Measurements from ENCODE around the gene CEP164. TPM values are rescaled to one million over a fixed set of nuclear protein-coding genes. Genes with fewer than 3 reads are reported as not detected.

Gene CEP164
- total RNA-seq, 1 experiment from 2014 or later = 22.2 TPM

DNA sequence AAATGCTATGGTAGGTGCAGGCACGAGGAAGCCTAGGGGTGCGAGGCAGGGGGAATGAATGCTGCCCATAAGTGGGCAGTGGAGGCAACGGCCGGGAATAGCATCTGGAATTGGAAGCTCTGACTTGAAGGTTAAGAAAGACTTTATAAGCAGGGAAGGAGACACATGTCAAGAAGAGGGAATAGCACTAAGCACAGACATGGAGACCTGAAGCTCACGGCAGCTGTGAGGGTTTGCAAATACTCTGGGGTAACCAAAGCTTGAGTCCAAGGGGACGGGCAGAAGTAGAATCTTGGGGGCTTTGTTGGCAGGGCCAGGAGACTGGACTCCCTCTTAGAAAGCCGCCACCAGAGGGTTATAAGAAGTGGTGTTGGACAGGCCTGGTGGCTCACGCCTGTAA lies 112.6 kb downstream of the CEP164 start:
- Histone ChIP-seq H2AFZ (ENCODE audit: low read depth, low read length, poor library complexity, severe bottlenecking) (no peak overlapping the region), H3K9me2 (ENCODE audit: insufficient read depth) (no peaks in the 10 kb centered on the region), H3K27me3 (ENCODE audit: insufficient read depth, low read length) (peaks cover 39% of the 10 kb centered on the region), H3K9me3 (ENCODE audit: control insufficient read depth in 1 of 2, insufficient read depth in 1 of 2, low read depth in 1 of 2, low read length in 2 of 2) (no peaks in the 10 kb centered on the region), H3K79me2 (ENCODE audit: insufficient read depth, low read length) (no peaks in the 10 kb centered on the region), H4K20me1 (ENCODE audit: insufficient read depth) (no peaks in the 10 kb centered on the region), H3K9ac (ENCODE audit: low read length) (no peak overlapping the region), H3K4me2 (ENCODE audit: low read length) (no peak overlapping the region), H3K4me1 (ENCODE audit: control insufficient read depth in 1 of 2, insufficient read depth in 2 of 2, low read length in 2 of 2) (no peaks in the 10 kb centered on the region), H3K36me3 (ENCODE audit: control insufficient read depth in 1 of 2, insufficient read depth in 2 of 2, low read length in 2 of 2) (no peaks in the 10 kb centered on the region), H3K4me3 (replicated peaks in 1 of 2; ENCODE audit: low read depth in 1 of 2, low read length in 2 of 2) (no peak overlapping the region), H3K27ac (ENCODE audit: low read depth, low read length) (no peak overlapping the region)
- DNase-seq (ENCODE audit: low read depth, low spot score) (no peak), ATAC-seq (no peak)
- CTCF ChIA-PET = interaction anchor here (0.7 kb wide), 1 partner anchor 45 kb away, joined by 3 read pairs; no protein-coding TSS in a partner anchor
- RAD21 ChIA-PET (ENCODE audit: low non-redundant PET in 1 of 2, low total read pairs in 2 of 2, uncharacterized antibody in 2 of 2, unreplicated experiment in 2 of 2) = no interaction called here
- TF ChIP-seq SIN3A (IDR thresholded peaks at IDR 0.05; ENCODE audit: low read depth) = no peak
- no peak for TF ChIP-seq ATF3 (IDR thresholded peaks at IDR 0.05)
- TF ChIP-seq RAD21 (IDR thresholded peaks at IDR 0.05; ENCODE audit: low read depth) = no peak
- TF ChIP-seq TCF7L2 (IDR thresholded peaks at IDR 0.05; ENCODE audit: borderline replicate concordance, extremely low read depth, insufficient read depth, insufficient read length) = no peak
- no peak for TF ChIP-seq SRF (IDR thresholded peaks at IDR 0.05; ENCODE audit: low read depth)
- no peak for TF ChIP-seq EZH2 (IDR thresholded peaks at IDR 0.05)
- TF ChIP-seq EZH2phosphoT487 (IDR thresholded peaks at IDR 0.05; ENCODE audit: borderline replicate concordance) = no peak
- TF ChIP-seq MAX (IDR thresholded peaks at IDR 0.05) = no peak
- TF ChIP-seq CTCF (IDR thresholded peaks at IDR 0.05 in 2 of 3, conservative IDR thresholded peaks at IDR 0.05 in 1 of 3; ENCODE audit: borderline replicate concordance in 1 of 3, insufficient read depth in 1 of 3, low read depth in 2 of 3, low read length in 2 of 3) = no peak
- TF ChIP-seq REST (IDR thresholded peaks at IDR 0.05; ENCODE audit: low read depth) = no peak
- no peak for TF ChIP-seq SP1 (IDR thresholded peaks at IDR 0.05; ENCODE audit: low read depth)
- TF ChIP-seq YY1 (IDR thresholded peaks at IDR 0.05; ENCODE audit: extremely low read depth, insufficient replicate concordance, low read depth, low read length) = no peak
- no peak for TF ChIP-seq ELF1 (IDR thresholded peaks at IDR 0.05; ENCODE audit: borderline replicate concordance, low read depth)
- no peak for TF ChIP-seq FOSL1 (IDR thresholded peaks at IDR 0.05; ENCODE audit: low read depth)
- TF ChIP-seq POLR2A (IDR thresholded peaks at IDR 0.05; ENCODE audit: borderline replicate concordance, extremely low read depth, insufficient read depth, insufficient read length) = no peak
- TF ChIP-seq ZNF274 (IDR thresholded peaks at IDR 0.05; ENCODE audit: low read depth, low read length) = no peak
- no peak for TF ChIP-seq CBX3 (IDR thresholded peaks at IDR 0.05; ENCODE audit: low read depth)
- TF ChIP-seq CEBPB (IDR thresholded peaks at IDR 0.05; ENCODE audit: low read depth) = no peak
- intact Hi-C loops (cut with micrococcal nuclease) = no loop called here
- no TSS peak for BruUV-seq (replicated peaks)
- POLR2A ChIA-PET = no interaction called here
